SH-SY5Y (cell line): ENCODE data around the gene C18orf63.

Experiments
- GATA2 ChIP-seq: IDR thresholded peaks from 2 replicates; pipeline ENCODE4 v1.6.1; 2011; ENCODE audit warnings: mild to moderate bottlenecking, low read depth, low read length
- GATA3 ChIP-seq: IDR thresholded peaks from 2 replicates; pipeline ENCODE4 v1.6.1; 2011; ENCODE audit warnings: low read depth, mild to moderate bottlenecking, low read length, moderate library complexity

GRCh38 chr18:74392323-74392722, 76.7 kb downstream of the C18orf63 start:
- TF ChIP-seq GATA2: no peak
- no peak for TF ChIP-seq GATA3
